ENCODE measurements around the gene ACOX2. TPM values are rescaled to one million over a fixed set of nuclear protein-coding genes. Genes with fewer than 3 reads are reported as not detected.

Gene ACOX2
- 0.98 and 1.0 TPM in 2 replicates for total RNA-seq
- long read RNA-seq, partial matches to known transcripts = 0 of 1 reads
- long read RNA-seq, other reads (novel, unspliced or antisense) = 0 of 1 reads

GRCh38 chr3:58536501-58537411 lies at the start of gene ACOX2:
Gene ACOX2, minus strand, starts transcription at chr3:58537190. Its CDS starts 2,084 bp downstream, at chr3:58535106.
- H3K27me3 Mint-ChIP-seq (ENCODE audit: low read depth) = no peaks in the 10 kb centered on the region
- peaks cover 25% of the 10 kb centered on the region for H3K4me1 Mint-ChIP-seq
- peak within 1 kb of the TSS; percentile 73 for H3K27ac Mint-ChIP-seq (ENCODE audit: unreplicated experiment)
- TF ChIP-seq, protein P1, sequence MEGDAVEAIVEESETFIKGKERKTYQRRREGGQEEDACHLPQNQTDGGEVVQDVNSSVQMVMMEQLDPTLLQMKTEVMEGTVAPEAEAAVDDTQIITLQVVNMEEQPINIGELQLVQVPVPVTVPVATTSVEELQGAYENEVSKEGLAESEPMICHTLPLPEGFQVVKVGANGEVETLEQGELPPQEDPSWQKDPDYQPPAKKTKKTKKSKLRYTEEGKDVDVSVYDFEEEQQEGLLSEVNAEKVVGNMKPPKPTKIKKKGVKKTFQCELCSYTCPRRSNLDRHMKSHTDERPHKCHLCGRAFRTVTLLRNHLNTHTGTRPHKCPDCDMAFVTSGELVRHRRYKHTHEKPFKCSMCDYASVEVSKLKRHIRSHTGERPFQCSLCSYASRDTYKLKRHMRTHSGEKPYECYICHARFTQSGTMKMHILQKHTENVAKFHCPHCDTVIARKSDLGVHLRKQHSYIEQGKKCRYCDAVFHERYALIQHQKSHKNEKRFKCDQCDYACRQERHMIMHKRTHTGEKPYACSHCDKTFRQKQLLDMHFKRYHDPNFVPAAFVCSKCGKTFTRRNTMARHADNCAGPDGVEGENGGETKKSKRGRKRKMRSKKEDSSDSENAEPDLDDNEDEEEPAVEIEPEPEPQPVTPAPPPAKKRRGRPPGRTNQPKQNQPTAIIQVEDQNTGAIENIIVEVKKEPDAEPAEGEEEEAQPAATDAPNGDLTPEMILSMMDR (conservative IDR thresholded peaks at IDR 0.05) = no peak
- H3K4me3 Mint-ChIP-seq = no peak within 1 kb of the TSS
- DNase-seq (ENCODE audit: low read depth, low spot score) = no peak
- no peaks in the 10 kb centered on the region for H3K9me3 Mint-ChIP-seq
- H3K36me3 Mint-ChIP-seq (ENCODE audit: low read depth) = no peaks in the 10 kb centered on the region

- peaks cover 63% of the 10 kb centered on the region for H3K27me3 Mint-ChIP-seq (ENCODE audit: low read depth)
- H3K9me3 Mint-ChIP-seq = no peaks in the 10 kb centered on the region
- H3K4me3 Mint-ChIP-seq = peak overlapping the region; percentile 76
- TF ChIP-seq, protein P1 (conservative IDR thresholded peaks at IDR 0.05) = no peak
- H3K4me1 Mint-ChIP-seq = peaks cover 50% of the 10 kb centered on the region
- H3K27ac Mint-ChIP-seq (ENCODE audit: unreplicated experiment) = no peak overlapping the region
- no peak for DNase-seq (ENCODE audit: low read depth, low spot score)
- H3K36me3 Mint-ChIP-seq (ENCODE audit: low read depth) = no peaks in the 10 kb centered on the region
Measured at GRCh38 chr3:58585994-58586393, 49.0 kb upstream of the ACOX2 start.

DNA sequence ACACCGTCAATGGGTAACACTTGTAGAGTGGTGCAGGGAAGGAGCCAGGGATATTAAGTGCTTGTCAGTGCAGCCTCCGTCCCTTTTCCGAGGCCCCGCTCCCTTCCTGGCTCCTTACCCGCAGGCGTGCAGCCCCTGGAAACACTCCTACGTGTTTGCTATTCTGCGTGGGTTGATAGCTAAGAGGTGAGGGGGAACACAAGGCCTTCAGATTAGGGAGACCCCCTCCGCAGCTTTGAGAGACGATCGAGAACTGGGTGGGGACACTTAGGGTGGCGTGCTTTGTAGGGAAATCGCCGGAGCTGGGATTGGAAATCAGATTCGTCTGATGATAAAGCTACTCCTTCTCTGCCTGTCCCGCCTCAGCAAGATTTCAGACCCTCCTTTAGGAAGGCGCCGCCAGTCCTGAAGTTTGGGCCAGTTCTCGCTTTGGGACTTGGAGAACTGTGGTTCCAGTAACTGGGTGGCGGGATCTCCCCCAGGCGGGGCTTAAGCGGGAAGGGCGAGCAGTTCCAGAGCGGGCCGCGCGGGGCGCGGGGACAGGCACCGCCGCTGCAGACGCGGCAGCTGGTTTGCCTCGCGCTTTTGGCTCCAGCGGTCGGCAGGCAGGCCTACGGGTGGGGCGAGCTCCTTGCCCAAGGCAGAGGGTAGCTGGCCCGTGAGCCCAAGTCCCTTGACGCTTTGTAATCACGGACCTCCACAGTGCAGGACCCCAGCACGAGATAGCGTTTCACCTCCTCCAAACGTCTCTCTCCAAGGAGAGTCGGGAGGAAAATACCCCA lies 48.2 kb upstream of the ACOX2 start:
- no peaks in the 10 kb centered on the region for H3K9me3 Mint-ChIP-seq
- DNase-seq (ENCODE audit: low read depth, low spot score) = peak; percentile 67
- H3K36me3 Mint-ChIP-seq (ENCODE audit: low read depth) = no peaks in the 10 kb centered on the region
- no peak overlapping the region for H3K27ac Mint-ChIP-seq (ENCODE audit: unreplicated experiment)
- peaks cover 56% of the 10 kb centered on the region for H3K4me1 Mint-ChIP-seq
- H3K4me3 Mint-ChIP-seq = peak overlapping the region; percentile 76
- peaks cover 60% of the 10 kb centered on the region for H3K27me3 Mint-ChIP-seq (ENCODE audit: low read depth)
- TF ChIP-seq, protein P1 (conservative IDR thresholded peaks at IDR 0.05) = peak; percentile 75

DNA sequence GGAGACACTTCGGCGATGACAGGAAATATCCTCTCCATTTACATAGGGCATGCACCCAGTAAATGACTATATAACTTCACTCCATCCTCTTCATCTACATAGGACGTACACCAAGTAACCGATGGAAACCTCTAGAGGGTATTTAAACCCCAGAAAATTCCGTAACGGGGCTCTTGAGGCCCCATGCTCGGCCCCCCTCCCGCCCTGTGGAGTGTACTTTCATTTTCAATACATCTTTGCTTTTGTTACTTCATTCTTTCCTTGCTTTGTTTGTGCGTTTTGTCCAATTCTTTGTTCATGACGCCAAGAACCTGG lies 47.7 kb upstream of the ACOX2 start:
- H3K27ac Mint-ChIP-seq (ENCODE audit: unreplicated experiment) = no peak overlapping the region
- no peaks in the 10 kb centered on the region for H3K9me3 Mint-ChIP-seq
- TF ChIP-seq, protein P1 (conservative IDR thresholded peaks at IDR 0.05) = no peak
- peaks cover 60% of the 10 kb centered on the region for H3K4me1 Mint-ChIP-seq
- H3K36me3 Mint-ChIP-seq (ENCODE audit: low read depth) = no peaks in the 10 kb centered on the region
- no peak for DNase-seq (ENCODE audit: low read depth, low spot score)
- H3K4me3 Mint-ChIP-seq = peak overlapping the region; percentile 76
- peaks cover 59% of the 10 kb centered on the region for H3K27me3 Mint-ChIP-seq (ENCODE audit: low read depth)

DNA sequence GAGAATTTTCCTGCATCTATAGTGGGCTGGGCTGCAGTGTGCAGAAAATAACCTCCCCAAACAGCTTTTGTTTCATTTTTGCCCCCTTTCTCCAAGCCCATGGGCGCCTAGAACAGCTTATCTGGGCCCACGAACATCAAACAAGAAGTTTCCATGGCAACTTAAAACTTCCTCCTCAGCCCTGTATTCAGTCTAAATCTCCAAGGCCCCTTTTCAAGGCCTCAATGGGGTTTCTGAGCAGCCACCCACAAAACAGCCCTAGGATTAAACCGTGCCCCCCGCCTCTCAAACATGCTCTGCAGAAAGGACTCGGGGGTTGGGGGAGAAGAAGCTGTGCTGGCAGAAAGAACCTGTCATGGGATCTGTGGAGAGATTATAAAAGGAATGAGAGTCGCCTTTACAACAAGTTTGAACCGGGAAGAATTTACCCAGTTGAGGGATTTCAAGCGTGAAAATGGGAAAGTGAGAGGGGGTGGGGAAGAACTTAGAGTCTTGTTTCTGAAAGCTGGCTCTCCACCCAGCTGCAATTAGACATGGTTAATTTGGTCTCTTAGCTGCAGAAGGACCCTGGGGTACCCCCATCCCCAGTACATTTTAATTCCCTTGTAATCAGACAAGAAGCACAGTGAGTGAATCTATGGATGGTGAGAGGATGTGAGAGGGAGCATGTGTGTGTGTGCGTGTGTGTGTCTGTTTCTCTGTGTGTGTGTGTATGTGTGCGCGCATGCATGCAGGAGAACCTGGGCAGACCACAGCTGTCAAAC lies 44.5 kb upstream of the ACOX2 start:
- DNase-seq (ENCODE audit: low read depth, low spot score) = peak; percentile 48
- no peaks in the 10 kb centered on the region for H3K36me3 Mint-ChIP-seq (ENCODE audit: low read depth)
- peak overlapping the region; percentile 78 for H3K4me3 Mint-ChIP-seq
- peaks cover 40% of the 10 kb centered on the region for H3K27me3 Mint-ChIP-seq (ENCODE audit: low read depth)
- peaks cover 75% of the 10 kb centered on the region for H3K4me1 Mint-ChIP-seq
- TF ChIP-seq, protein P1 (conservative IDR thresholded peaks at IDR 0.05) = no peak
- H3K9me3 Mint-ChIP-seq = no peaks in the 10 kb centered on the region
- peak overlapping the region; percentile 81 for H3K27ac Mint-ChIP-seq (ENCODE audit: unreplicated experiment)
